Right atrium auricular region (tissue), 2 donors: ENCODE measurements around the gene SLMAP. TPM values are rescaled to one million over a fixed set of nuclear protein-coding genes. Genes with fewer than 3 reads are reported as not detected.

Source experiments
- DNase-seq: peaks from one replicate; pipeline ENCODE4 v3.0.0-alpha.2; 2019; ENCODE audit warnings: low spot score
- H3K27ac ChIP-seq, 2 donors: fragments of 200-600 bp; sonication (generic); 1 replicate in 1 of 2; 2 replicates in 1 of 2; pipeline ENCODE4 v1.5.1; 2016 to 2019
- H3K27me3 ChIP-seq, 2 donors: fragments of 200-600 bp; sonication (generic); one replicate each; pipeline versions ENCODE4 v1.5.1 to v1.6.0; 2017 to 2019
- H3K36me3 ChIP-seq: fragments of 200-600 bp; sonication (generic); one replicate; pipeline ENCODE4 v1.5.1; 2016
- H3K4me1 ChIP-seq, 2 donors: fragments of 200-600 bp; sonication (generic); one replicate each; pipeline versions ENCODE4 v1.5.1 to v1.6.0; 2017 to 2019
- H3K4me3 ChIP-seq, 2 donors: fragments of 200-600 bp; sonication (generic); 1 replicate in 1 of 2; 2 replicates in 1 of 2; pipeline ENCODE4 v1.5.1; 2017 to 2019; ENCODE audit warnings: mild to moderate bottlenecking in 1 of 2, moderate library complexity in 1 of 2
- H3K9me3 ChIP-seq, 2 donors: fragments of 200-600 bp; sonication (generic); one replicate each; pipeline ENCODE4 v1.5.1; 2019
- CTCF ChIP-seq, 2 donors: fragments of 200-600 bp; sonication (generic); IDR thresholded peaks; one replicate each; pipeline ENCODE4 v1.5.1; 2019; ENCODE audit warnings: antibody characterized with exemption in 2 of 2
- total RNA-seq, 2 donors: library from RNA; depleted of rRNA; stranded (reverse); fragments of >200 nt; gene quantifications; one replicate each; pipeline ENCODE4 v1.1.0, GENCODE V29; 2016

The SLMAP gene
- total RNA-seq, 2 donors from 2014 or later: 220 to 256 TPM

GRCh38 chr3:57929988-57930387 is 173.9 kb downstream of the SLMAP start:
- Histone ChIP-seq H3K27me3 (no peaks in the 10 kb centered on the region), H3K9me3 (no peaks in the 10 kb centered on the region), H3K4me1 (no peaks in the 10 kb centered on the region), H3K27ac (no peak overlapping the region), H3K36me3 (peaks cover 72% of the 10 kb centered on the region), H3K4me3 (no peak overlapping the region)
- TF ChIP-seq CTCF (IDR thresholded peaks at IDR 0.05): no peak
- no peak for DNase-seq

GRCh38 chr3:57933602-57934001 is 177.5 kb downstream of the SLMAP start:
- no peaks in the 10 kb centered on the region for H3K9me3 ChIP-seq
- H3K36me3 ChIP-seq: peaks cover 36% of the 10 kb centered on the region
- DNase-seq: no peak
- no peak for TF ChIP-seq CTCF (IDR thresholded peaks at IDR 0.05)
- no peaks in the 10 kb centered on the region for H3K27me3 ChIP-seq
- H3K4me1 ChIP-seq: no peaks in the 10 kb centered on the region
- no peak overlapping the region for H3K4me3 ChIP-seq
- H3K27ac ChIP-seq: no peak overlapping the region

- no peaks in the 10 kb centered on the region for H3K27me3 ChIP-seq
- no peaks in the 10 kb centered on the region for H3K9me3 ChIP-seq
- no peak for TF ChIP-seq CTCF (IDR thresholded peaks at IDR 0.05)
- no peaks in the 10 kb centered on the region for H3K4me1 ChIP-seq
- H3K36me3 ChIP-seq: peaks cover 28% of the 10 kb centered on the region
- DNase-seq: no peak
- no peak overlapping the region for H3K27ac ChIP-seq
- H3K4me3 ChIP-seq: no peak overlapping the region
These were observed 178.3 kb downstream of the SLMAP start for GRCh38 chr3:57934373-57934772.

GRCh38 chr3:57935539-57935938 is 179.4 kb downstream of the SLMAP start:
- Histone ChIP-seq H3K9me3 (no peaks in the 10 kb centered on the region), H3K27ac (no peak overlapping the region)
- TF ChIP-seq CTCF (IDR thresholded peaks at IDR 0.05): no peak

GRCh38 chr3:57937092-57937491 is 181.0 kb downstream of the SLMAP start:
- Histone ChIP-seq H3K4me3 (no peak overlapping the region), H3K27me3 (no peaks in the 10 kb centered on the region), H3K4me1 (peaks cover 0 to 1% of the 10 kb centered on the region in 2 donors), H3K27ac (no peak overlapping the region), H3K36me3 (peaks cover 10% of the 10 kb centered on the region), H3K9me3 (no peaks in the 10 kb centered on the region)
- no peak for TF ChIP-seq CTCF (IDR thresholded peaks at IDR 0.05)
- DNase-seq: no peak

More at GRCh38 chr3:57935539-57935938, 179.4 kb downstream of the SLMAP start:
- H3K36me3 ChIP-seq: peaks cover 17% of the 10 kb centered on the region
- H3K4me1 ChIP-seq: no peaks in the 10 kb centered on the region
- no peaks in the 10 kb centered on the region for H3K27me3 ChIP-seq
- H3K4me3 ChIP-seq: no peak overlapping the region
- no peak for DNase-seq

- no peak overlapping the region for H3K4me3 ChIP-seq
- no peaks in the 10 kb centered on the region for H3K36me3 ChIP-seq
- no peaks in the 10 kb centered on the region for H3K27me3 ChIP-seq
- peaks cover 0 to 28% of the 10 kb centered on the region in 2 donors for H3K4me1 ChIP-seq
- H3K9me3 ChIP-seq: no peaks in the 10 kb centered on the region
- TF ChIP-seq CTCF (IDR thresholded peaks at IDR 0.05): no peak
- DNase-seq: peak; percentile 50
- no peak overlapping the region for H3K27ac ChIP-seq
These were observed 183.7 kb downstream of the SLMAP start for GRCh38 chr3:57939775-57940174.
